ENCODE measurements around the gene SRBD1. TPM values are rescaled to one million over a fixed set of nuclear protein-coding genes. Genes with fewer than 3 reads are reported as not detected.

Gene SRBD1
- total RNA-seq, 1 experiment from 2014 or later = 21.9 TPM

- DNase-seq (ENCODE audit: low read depth in 1 of 2, low spot score in 2 of 2) = no peak
- no peaks in the 10 kb centered on the region for H3K9me3 ChIP-seq (replicated peaks)
- no peak overlapping the region for H3K27ac ChIP-seq
- no peaks in the 10 kb centered on the region for H3K27me3 ChIP-seq (replicated peaks)
- H3K36me3 ChIP-seq = peaks cover 3% of the 10 kb centered on the region; the same call in 1 of the 2 replicates
- H3K4me1 ChIP-seq (replicated peaks) = peaks cover 4% of the 10 kb centered on the region; the same call in 1 of the 2 replicates
- no peak overlapping the region for H3K4me3 ChIP-seq
Observed at GRCh38 chr2:45570671-45571334, 40.3 kb downstream of the SRBD1 start.

GRCh38 chr2:45568935-45569334 is 42.1 kb downstream of the SRBD1 start:
- H3K4me3 ChIP-seq = no peak overlapping the region
- peaks cover 3% of the 10 kb centered on the region; the same call in 1 of the 2 replicates for H3K36me3 ChIP-seq
- H3K27ac ChIP-seq = no peak overlapping the region
- H3K4me1 ChIP-seq (replicated peaks) = peaks cover 4% of the 10 kb centered on the region; the same call in 1 of the 2 replicates
- no peaks in the 10 kb centered on the region for H3K27me3 ChIP-seq (replicated peaks)
- no peak for DNase-seq (ENCODE audit: low read depth in 1 of 2, low spot score in 2 of 2)
- H3K9me3 ChIP-seq (replicated peaks) = no peaks in the 10 kb centered on the region

GRCh38 chr2:45567974-45568789 is 42.9 kb downstream of the SRBD1 start:
- Histone ChIP-seq H3K4me3 (no peak overlapping the region), H3K27ac (no peak overlapping the region), H3K27me3 (replicated peaks) (no peaks in the 10 kb centered on the region), H3K9me3 (replicated peaks) (no peaks in the 10 kb centered on the region), H3K36me3 (peaks cover 3% of the 10 kb centered on the region; the same call in 1 of the 2 replicates), H3K4me1 (replicated peaks) (peaks cover 4% of the 10 kb centered on the region; the same call in 1 of the 2 replicates)
- DNase-seq (ENCODE audit: low read depth in 1 of 2, low spot score in 2 of 2) = no peak

DNA sequence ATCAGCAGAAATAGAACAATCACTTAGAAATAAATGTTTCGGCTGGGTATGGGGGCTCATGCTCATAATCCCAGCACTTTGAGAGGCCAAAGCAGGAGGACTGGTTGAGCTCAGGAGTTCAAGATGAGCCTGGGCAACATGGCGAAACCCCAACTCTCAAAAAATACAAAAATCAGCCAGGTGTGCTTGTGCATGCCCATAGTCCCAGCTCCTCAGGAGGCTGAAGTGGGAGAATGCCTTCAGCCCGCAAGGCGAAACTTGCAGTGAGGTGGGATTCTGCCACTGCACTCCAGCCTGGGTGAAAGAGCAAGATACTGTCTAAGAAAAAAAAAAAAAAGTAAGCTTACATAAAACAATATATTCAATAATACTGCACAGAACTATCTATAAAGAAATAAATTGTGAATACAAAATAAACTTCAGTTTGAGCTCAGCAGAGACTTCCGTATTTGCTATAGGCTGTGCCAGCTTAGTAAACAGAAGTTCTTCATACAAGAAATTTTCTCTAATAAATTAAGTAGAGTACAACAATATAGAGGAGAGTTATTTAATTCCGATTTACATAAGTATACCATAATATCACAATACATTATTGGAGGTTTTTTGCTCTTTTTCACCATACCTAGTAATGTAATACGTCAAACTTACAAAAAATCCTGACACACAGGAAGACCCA is 43.6 kb downstream of the SRBD1 start:
- Histone ChIP-seq H3K4me1 (replicated peaks) (peaks cover 4% of the 10 kb centered on the region; the same call in 1 of the 2 replicates), H3K36me3 (peaks cover 3% of the 10 kb centered on the region; the same call in 1 of the 2 replicates), H3K4me3 (no peak overlapping the region), H3K9me3 (replicated peaks) (no peaks in the 10 kb centered on the region), H3K27me3 (replicated peaks) (no peaks in the 10 kb centered on the region), H3K27ac (no peak overlapping the region)
- DNase-seq (ENCODE audit: low read depth in 1 of 2, low spot score in 2 of 2) = no peak

GRCh38 chr2:45559436-45559835 is 51.6 kb downstream of the SRBD1 start:
- Histone ChIP-seq H3K27ac (no peak overlapping the region), H3K36me3 (no peaks in the 10 kb centered on the region), H3K9me3 (replicated peaks) (no peaks in the 10 kb centered on the region), H3K4me1 (replicated peaks) (peaks cover 3% of the 10 kb centered on the region; the same call in 1 of the 2 replicates), H3K27me3 (replicated peaks) (no peaks in the 10 kb centered on the region), H3K4me3 (no peak overlapping the region)
- DNase-seq (ENCODE audit: low read depth in 1 of 2, low spot score in 2 of 2) = no peak

DNA sequence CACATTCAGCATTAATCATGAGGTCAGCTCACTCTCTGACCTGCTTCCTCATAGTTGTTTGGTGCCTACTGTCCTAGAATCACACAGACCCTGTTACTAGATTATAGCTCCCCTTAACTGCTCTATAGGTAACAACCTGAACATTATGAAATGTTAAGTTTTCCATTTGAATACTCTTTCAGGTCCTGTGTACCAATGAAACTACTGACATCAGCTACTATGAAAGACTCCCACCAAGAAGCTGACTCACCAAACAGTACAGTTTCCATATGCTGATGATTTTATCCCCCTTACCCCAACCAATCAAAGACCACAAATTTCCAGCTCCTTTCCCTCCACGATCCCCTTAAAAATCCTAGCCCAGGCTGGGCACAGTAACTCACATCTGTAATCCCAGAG is 56.3 kb downstream of the SRBD1 start:
- no peak overlapping the region for H3K27ac ChIP-seq
- H3K27me3 ChIP-seq (replicated peaks) = no peaks in the 10 kb centered on the region
- peaks cover 4% of the 10 kb centered on the region; the same call in 1 of the 2 replicates for H3K4me1 ChIP-seq (replicated peaks)
- no peaks in the 10 kb centered on the region for H3K9me3 ChIP-seq (replicated peaks)
- no peak overlapping the region for H3K4me3 ChIP-seq
- DNase-seq (ENCODE audit: low read depth in 1 of 2, low spot score in 2 of 2) = no peak
- H3K36me3 ChIP-seq = peaks cover 5% of the 10 kb centered on the region

GRCh38 chr2:45554073-45554741 is 56.9 kb downstream of the SRBD1 start:
- Histone ChIP-seq H3K27ac (no peak overlapping the region), H3K4me1 (replicated peaks) (peaks cover 4% of the 10 kb centered on the region; the same call in 1 of the 2 replicates)

DNA sequence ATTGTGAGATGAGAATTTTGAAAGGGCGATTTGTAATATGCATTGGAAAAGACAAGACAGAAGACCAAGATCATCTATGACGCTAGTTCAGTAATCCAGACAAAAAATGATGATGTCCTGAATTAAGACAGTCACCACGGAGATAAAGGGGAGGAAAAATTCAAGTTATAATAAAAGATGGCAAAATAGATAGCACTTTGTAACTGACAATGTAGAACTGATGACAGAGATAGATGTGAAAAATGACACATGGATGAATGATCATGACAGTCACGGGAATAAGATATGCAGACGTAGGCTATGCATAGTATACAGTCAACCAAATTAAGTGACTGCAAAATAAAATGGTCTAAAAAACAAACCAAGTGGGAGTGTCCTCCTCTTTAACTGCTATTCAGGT is 59.2 kb downstream of the SRBD1 start:
- Histone ChIP-seq H3K36me3 (peaks cover 6% of the 10 kb centered on the region), H3K4me1 (replicated peaks) (peaks cover 4% of the 10 kb centered on the region; the same call in 1 of the 2 replicates), H3K27ac (no peak overlapping the region), H3K9me3 (replicated peaks) (no peaks in the 10 kb centered on the region), H3K4me3 (no peak overlapping the region), H3K27me3 (replicated peaks) (no peaks in the 10 kb centered on the region)
- DNase-seq (ENCODE audit: low read depth in 1 of 2, low spot score in 2 of 2) = no peak

More at GRCh38 chr2:45554073-45554741, 56.9 kb downstream of the SRBD1 start:
- DNase-seq (ENCODE audit: low read depth in 1 of 2, low spot score in 2 of 2) = no peak
- peaks cover 5% of the 10 kb centered on the region for H3K36me3 ChIP-seq
- H3K4me3 ChIP-seq = no peak overlapping the region
- no peaks in the 10 kb centered on the region for H3K9me3 ChIP-seq (replicated peaks)
- no peaks in the 10 kb centered on the region for H3K27me3 ChIP-seq (replicated peaks)

DNA sequence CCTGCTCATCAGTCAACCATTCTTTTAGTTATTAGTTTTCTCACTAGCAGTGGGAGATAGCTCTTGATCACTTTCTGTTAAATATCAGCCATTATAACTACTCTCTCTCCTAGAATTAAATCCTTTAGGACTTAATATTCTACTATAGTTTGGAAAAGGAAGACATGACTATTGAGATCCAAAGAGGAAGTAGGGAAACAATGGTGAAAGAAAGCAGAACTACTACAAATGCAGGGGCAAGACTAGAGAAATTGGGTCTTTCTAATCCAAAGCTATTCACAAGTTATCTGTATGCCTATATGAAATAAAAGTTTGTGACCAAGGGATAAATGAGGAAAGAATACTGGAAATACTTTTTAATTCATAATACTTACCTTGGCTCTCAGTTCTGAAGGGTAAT is 65.1 kb downstream of the SRBD1 start:
- Histone ChIP-seq H3K27me3 (replicated peaks) (no peaks in the 10 kb centered on the region), H3K27ac (no peak overlapping the region), H3K36me3 (peaks cover 41% of the 10 kb centered on the region), H3K9me3 (replicated peaks) (no peaks in the 10 kb centered on the region), H3K4me3 (no peak overlapping the region), H3K4me1 (replicated peaks) (no peaks in the 10 kb centered on the region)
- DNase-seq (ENCODE audit: low read depth in 1 of 2, low spot score in 2 of 2) = no peak

GRCh38 chr2:45543257-45543656 is 67.8 kb downstream of the SRBD1 start:
- no peak overlapping the region for H3K27ac ChIP-seq
- no peak overlapping the region for H3K4me3 ChIP-seq
- no peaks in the 10 kb centered on the region for H3K4me1 ChIP-seq (replicated peaks)
- H3K9me3 ChIP-seq (replicated peaks) = no peaks in the 10 kb centered on the region
- H3K27me3 ChIP-seq (replicated peaks) = no peaks in the 10 kb centered on the region
- peaks cover 44% of the 10 kb centered on the region for H3K36me3 ChIP-seq
- DNase-seq (ENCODE audit: low read depth in 1 of 2, low spot score in 2 of 2) = no peak

- Histone ChIP-seq H3K27ac (no peak overlapping the region), H3K36me3 (peaks cover 44% of the 10 kb centered on the region), H3K9me3 (replicated peaks) (no peaks in the 10 kb centered on the region), H3K4me3 (no peak overlapping the region), H3K27me3 (replicated peaks) (no peaks in the 10 kb centered on the region), H3K4me1 (replicated peaks) (no peaks in the 10 kb centered on the region)
- DNase-seq (ENCODE audit: low read depth in 1 of 2, low spot score in 2 of 2) = no peak
Observed at GRCh38 chr2:45542013-45542412, 69.1 kb downstream of the SRBD1 start.

GRCh38 chr2:45541450-45541849 is 69.6 kb downstream of the SRBD1 start:
- H3K27me3 ChIP-seq (replicated peaks) = no peaks in the 10 kb centered on the region
- DNase-seq (ENCODE audit: low read depth in 1 of 2, low spot score in 2 of 2) = no peak

DNA sequence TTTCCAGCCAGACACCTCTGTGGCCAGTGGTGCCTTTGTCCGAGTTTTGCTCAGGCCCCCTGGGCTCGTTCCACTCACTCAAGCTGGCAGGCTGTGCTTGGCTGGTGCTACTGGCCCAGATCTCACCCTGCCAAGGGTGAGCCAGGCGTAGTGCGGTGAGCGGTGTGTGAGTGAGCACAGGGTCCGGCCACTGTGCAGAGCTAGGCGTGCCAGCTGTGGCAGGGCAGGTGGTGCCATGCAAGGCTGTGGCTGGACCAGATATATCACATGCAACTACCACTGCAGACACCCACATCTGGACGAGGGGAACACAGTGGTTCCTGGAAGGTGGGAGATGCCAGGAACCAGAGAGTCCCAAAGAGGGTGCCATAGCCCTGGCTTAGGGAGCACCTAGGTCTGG is 70.1 kb downstream of the SRBD1 start:
- no peak overlapping the region for H3K27ac ChIP-seq
- no peak overlapping the region for H3K4me3 ChIP-seq
- no peak for DNase-seq (ENCODE audit: low read depth in 1 of 2, low spot score in 2 of 2)
- no peaks in the 10 kb centered on the region for H3K27me3 ChIP-seq (replicated peaks)
- H3K4me1 ChIP-seq (replicated peaks) = no peaks in the 10 kb centered on the region
- H3K36me3 ChIP-seq = peaks cover 35% of the 10 kb centered on the region
- no peaks in the 10 kb centered on the region for H3K9me3 ChIP-seq (replicated peaks)

More at GRCh38 chr2:45541450-45541849, 69.6 kb downstream of the SRBD1 start:
- Histone ChIP-seq H3K9me3 (replicated peaks) (no peaks in the 10 kb centered on the region), H3K4me1 (replicated peaks) (no peaks in the 10 kb centered on the region), H3K4me3 (no peak overlapping the region), H3K36me3 (peaks cover 40% of the 10 kb centered on the region), H3K27ac (no peak overlapping the region)
